Aorta (tissue), 5 donors: ENCODE measurements around the gene GALNT14. TPM values are rescaled to one million over a fixed set of nuclear protein-coding genes. Genes with fewer than 3 reads are reported as not detected.

Experiments
- ATAC-seq: fragments of 200-7000 bp; cut with Tn5 transposase; one replicate; pipeline ENCODE4 v1.9.1; 2022; ENCODE audit warnings: moderate library complexity; ENCODE audit not compliant: low FRiP score
- DNase-seq, 2 donors: peaks; one replicate each; pipeline ENCODE4 v3.0.0-alpha.2; 2020
- H3K27ac ChIP-seq, 2 donors: one replicate each; pipeline ENCODE4 v1.5.1; 2013; ENCODE audit warnings: low read length in 2 of 2, mild to moderate bottlenecking in 2 of 2, moderate library complexity in 2 of 2, control low read depth in 1 of 2, inconsistent platforms in 1 of 2, low read depth in 1 of 2
- H3K27me3 ChIP-seq, 2 donors: one replicate each; pipeline ENCODE4 v1.6.1; 2013; ENCODE audit warnings: control low read depth in 1 of 2, low read length in 1 of 2, mild to moderate bottlenecking in 1 of 2, moderate library complexity in 1 of 2; ENCODE audit not compliant: insufficient read depth in 2 of 2, control insufficient read depth in 1 of 2
- H3K36me3 ChIP-seq, 2 donors: one replicate each; pipeline ENCODE4 v1.6.1; 2013; ENCODE audit warnings: control low read depth in 1 of 2, low read length in 1 of 2, mild to moderate bottlenecking in 1 of 2; ENCODE audit not compliant: insufficient read depth in 2 of 2, control insufficient read depth in 1 of 2
- H3K4me1 ChIP-seq, 2 donors: one replicate each; pipeline ENCODE4 v1.6.1; 2013; ENCODE audit warnings: low read length in 2 of 2, control low read depth in 1 of 2, mild to moderate bottlenecking in 1 of 2, moderate library complexity in 1 of 2; ENCODE audit not compliant: insufficient read depth in 2 of 2, control insufficient read depth in 1 of 2
- H3K4me3 ChIP-seq, 2 donors: one replicate each; pipeline ENCODE4 v1.5.1; 2013; ENCODE audit warnings: low read length in 2 of 2, control low read depth in 1 of 2, mild to moderate bottlenecking in 1 of 2
- H3K9me3 ChIP-seq: one replicate; pipeline ENCODE4 v1.6.1; 2013; ENCODE audit warnings: mild to moderate bottlenecking, low read length; ENCODE audit not compliant: control insufficient read depth
- WGBS, 2 donors: extraction: QIAGEN DNeasy Blood & Tissue Kit; methylation state at CpG; one replicate each; pipeline ENCODE4 v1.1.7; 2013; 5-methylcytosine and 5-hydroxymethylcytosine counted together
- intact Hi-C, 2 donors: fragments of 100-400 bp; cut with DNase I; formaldehyde crosslinking; loops; one replicate each; pipeline versions ENCODE4 v1.14.2 to v1.15.0; 2022
- polyA plus RNA-seq, 2 donors: library from polyadenylated mRNA; stranded (reverse); fragments of 200-250 nt; gene quantifications; one replicate each; pipeline ENCODE4 v1.2.3, GENCODE V29; 2013
- total RNA-seq, 2 donors: library from RNA; stranded (reverse); fragmentation: NEBNext Ultra II Directional; extraction: Animal tissue kit (Norgen Biotek cat#: 25700); gene quantifications; one replicate each; pipeline ENCODE4 v1.2.1, GENCODE V29; 2021
- donor health status: healthy with polysubstance abuse.
- donor health status: Bipolar disorder and iron deficiency.
- donor health status: DM: no; HTN: no; CAD: no.
- donor health status: DM: no; HTN: no; CAD: no.
- donor health status: DM: yes; HTN: yes; CAD: no.

Gene GALNT14
- total and polyA plus RNA-seq, 4 donors = 0.74 to 1.7 (median 1.2) TPM; not detected in 1

DNA sequence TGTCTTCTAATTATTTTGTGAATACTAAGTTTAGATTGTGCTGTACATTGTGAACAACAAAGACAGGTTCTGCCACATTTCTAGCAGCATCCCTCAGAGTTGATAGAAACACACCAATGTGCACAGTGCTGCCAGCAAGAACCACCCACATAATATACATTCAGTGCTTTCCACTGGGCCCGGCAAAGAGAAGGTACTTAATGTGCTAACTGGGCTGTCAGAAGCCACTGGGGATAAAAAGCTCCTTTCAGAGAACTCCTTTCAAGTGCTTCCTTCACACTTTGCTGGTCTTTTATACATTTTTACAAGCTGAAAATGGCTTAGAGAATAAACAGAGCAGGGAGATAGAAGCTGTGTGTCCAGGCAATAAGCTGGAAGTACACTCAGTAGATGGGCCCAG is 273.0 kb downstream of the GALNT14 start:
- H3K27ac ChIP-seq = no peak overlapping the region
- ATAC-seq = no peak
- WGBS, 2 donors = 52 to 60% methylated on average over 1 of the region's 1 CpG
- H3K36me3 ChIP-seq = no peaks in the 10 kb centered on the region
- no peaks in the 10 kb centered on the region for H3K9me3 ChIP-seq
- intact Hi-C loops = no loop called here
- no peaks in the 10 kb centered on the region for H3K27me3 ChIP-seq
- H3K4me3 ChIP-seq = no peak overlapping the region
- DNase-seq = no peak
- no peaks in the 10 kb centered on the region for H3K4me1 ChIP-seq

DNA sequence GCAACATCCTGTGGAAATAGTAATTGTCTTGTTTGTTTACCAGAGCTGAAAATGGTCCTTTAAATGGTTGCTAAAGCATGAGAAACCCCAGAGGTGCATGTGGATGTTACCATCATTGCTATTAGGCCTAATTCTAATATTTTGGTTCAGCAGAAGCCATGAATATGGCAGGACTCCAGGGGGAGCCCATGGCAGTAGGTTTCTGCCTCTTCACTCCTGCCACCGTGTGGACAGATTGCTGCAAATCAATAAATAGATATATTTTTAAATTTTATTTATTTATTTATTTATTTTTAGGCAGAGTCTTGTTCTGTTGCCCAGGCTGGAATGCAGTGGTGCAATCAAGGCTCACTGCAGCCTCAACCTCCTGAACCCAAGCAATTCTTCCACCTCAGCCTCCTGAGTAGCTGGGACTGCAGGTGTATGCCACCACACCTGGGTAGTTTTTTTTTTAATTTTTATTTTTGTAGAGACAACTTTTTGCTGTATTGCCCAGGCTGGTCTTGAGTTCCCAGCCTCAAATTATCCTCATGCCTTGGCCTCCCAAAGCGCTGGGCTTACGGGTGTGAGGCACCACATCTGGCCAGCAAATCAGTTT is 276.1 kb downstream of the GALNT14 start:
- no peak for DNase-seq
- H3K4me3 ChIP-seq = no peak overlapping the region
- intact Hi-C loops = no loop called here
- 55 to 56% methylated on average over 3 of the region's 3 CpGs for WGBS, 2 donors
- no peaks in the 10 kb centered on the region for H3K4me1 ChIP-seq
- no peaks in the 10 kb centered on the region for H3K27me3 ChIP-seq
- H3K27ac ChIP-seq = no peak overlapping the region
- H3K36me3 ChIP-seq = no peaks in the 10 kb centered on the region
- peaks cover 2% of the 10 kb centered on the region for H3K9me3 ChIP-seq
- ATAC-seq = no peak

GRCh38 chr2:30860726-30861125 is 277.5 kb downstream of the GALNT14 start:
- Histone ChIP-seq H3K9me3 (peaks cover 2% of the 10 kb centered on the region), H3K27ac (no peak overlapping the region), H3K4me3 (no peak overlapping the region), H3K4me1 (no peaks in the 10 kb centered on the region), H3K36me3 (no peaks in the 10 kb centered on the region), H3K27me3 (no peaks in the 10 kb centered on the region)
- ATAC-seq = no peak
- intact Hi-C loops = no loop called here
- 53% methylated on average over 4 of the region's 4 CpGs for WGBS, 2 donors
- no peak for DNase-seq

Other genes with a start within 250 kb of the GALNT14 start
- gene CAPN14, start 79.1 kb upstream of the GALNT14 start, total RNA-seq = under 1 TPM; 0.21 to 0.29 TPM
- gene CAPN14, start 79.1 kb upstream of the GALNT14 start, polyA plus RNA-seq = under 1 TPM in 1 of 2 donors, not detected in 1; 0.18 TPM
- gene EHD3, start 95.7 kb upstream of the GALNT14 start, total RNA-seq = 10 to 100 TPM; 19.8 to 28.8 TPM
- 10 to 100 TPM; 14.0 to 16.4 TPM for gene EHD3, start 95.7 kb upstream of the GALNT14 start, polyA plus RNA-seq